Measurements from ENCODE around the gene SLC43A3.

- TF ChIP-seq EP300 (IDR thresholded peaks at IDR 0.05) (no peak), CTCF (IDR thresholded peaks at IDR 0.05) (no peak)
Observed at GRCh38 chr11:57476047-57476756, 49.3 kb upstream of the SLC43A3 start.

Measured in stomach (tissue), 4 donors.